GM23338 (cell line): Measurements from ENCODE around the gene SRPK2. TPM values are rescaled to one million over a fixed set of nuclear protein-coding genes. Genes with fewer than 3 reads are reported as not detected.

Experiments used
- ATAC-seq: fragments of 200-7000 bp; cut with Tn5 transposase; 3 replicates; pipeline ENCODE4 v1.9.1; 2020
- DNase-seq: peaks from one replicate; pipeline ENCODE4 v3.0.0-alpha.2; 2015; ENCODE audit warnings: low spot score
- H2AFZ ChIP-seq: fragments of 200-600 bp; sonication (generic); 2 replicates; pipeline ENCODE4 v1.8.0; 2016; ENCODE audit warnings: antibody characterized with exemption, mild to moderate bottlenecking, moderate library complexity
- H3F3A ChIP-seq: fragments of 200-600 bp; sonication (generic); replicated peaks from 2 replicates; pipeline ENCODE4 v1.8.0; 2017; ENCODE audit warnings: antibody characterized with exemption, mixed run types, low read depth
- H3K27ac ChIP-seq: fragments of 200-600 bp; sonication (generic); 2 replicates; pipeline ENCODE4 v1.6.1; 2016; ENCODE audit warnings: low read depth
- H3K27me3 ChIP-seq: fragments of 200-600 bp; sonication (generic); 2 replicates; pipeline ENCODE4 v1.8.0; 2016; ENCODE audit warnings: mild to moderate bottlenecking, mixed run types, moderate library complexity; ENCODE audit not compliant: insufficient read depth
- H3K36me3 ChIP-seq: fragments of 200-600 bp; sonication (generic); 2 replicates; pipeline ENCODE4 v1.8.0; 2016; ENCODE audit warnings: mild to moderate bottlenecking; ENCODE audit not compliant: insufficient read depth
- H3K4me1 ChIP-seq: fragments of 200-600 bp; sonication (generic); 2 replicates; pipeline ENCODE4 v1.8.0; 2016; ENCODE audit warnings: mild to moderate bottlenecking, moderate library complexity; ENCODE audit not compliant: insufficient read depth
- H3K4me2 ChIP-seq: fragments of 200-600 bp; sonication (generic); 2 replicates; pipeline ENCODE4 v1.7.1; 2017; ENCODE audit warnings: mixed run types
- H3K4me3 ChIP-seq: fragments of 200-600 bp; sonication (generic); 2 replicates; pipeline ENCODE4 v1.6.1; 2016; ENCODE audit warnings: mixed run types
- H3K79me2 ChIP-seq: fragments of 200-600 bp; sonication (generic); replicated peaks from 2 replicates; pipeline ENCODE4 v1.8.0; 2017; ENCODE audit warnings: mild to moderate bottlenecking; ENCODE audit not compliant: insufficient read depth
- H3K9me2 ChIP-seq: fragments of 200-600 bp; sonication (generic); 2 replicates; pipeline ENCODE4 v1.8.0; 2017; ENCODE audit not compliant: insufficient read depth
- H4K20me1 ChIP-seq: fragments of 200-600 bp; sonication (generic); replicated peaks from 2 replicates; pipeline ENCODE4 v1.8.0; 2017; ENCODE audit warnings: mild to moderate bottlenecking; ENCODE audit not compliant: insufficient read depth
- H3K27ac Mint-ChIP-seq: 2 replicates; pipeline ENCODE4 v1.8.0; 2020; ENCODE audit warnings: inconsistent platforms, mild to moderate bottlenecking, moderate library complexity, mixed read lengths
- H3K27me3 Mint-ChIP-seq: 3 replicates; pipeline ENCODE4 v1.8.0; 2022; ENCODE audit warnings: low read depth, mild to moderate bottlenecking, moderate library complexity, mixed read lengths, inconsistent platforms; ENCODE audit not compliant: insufficient read depth, poor library complexity
- H3K36me3 Mint-ChIP-seq: 3 replicates; pipeline ENCODE4 v1.8.0; 2021; ENCODE audit warnings: low read depth, mild to moderate bottlenecking, inconsistent platforms, moderate library complexity, mixed read lengths
- H3K4me1 Mint-ChIP-seq: 3 replicates; pipeline ENCODE4 v1.8.0; 2020; ENCODE audit warnings: mild to moderate bottlenecking, inconsistent platforms, mixed read lengths
- H3K4me3 Mint-ChIP-seq: 3 replicates; pipeline ENCODE4 v1.8.0; 2021; ENCODE audit warnings: moderate library complexity, mild to moderate bottlenecking, inconsistent platforms, mixed read lengths
- H3K9me3 Mint-ChIP-seq: 3 replicates; pipeline ENCODE4 v1.8.0; 2020; ENCODE audit warnings: moderate library complexity, mild to moderate bottlenecking, inconsistent platforms, mixed read lengths
- ETS1 ChIP-seq: IDR thresholded peaks from 2 replicates; pipeline ENCODE4 v1.6.1; 2016; ENCODE audit warnings: antibody characterized with exemption
- EZH2 ChIP-seq: fragments of 200-600 bp; sonication (generic); IDR thresholded peaks from one replicate; pipeline ENCODE4 v1.8.0; 2017; ENCODE audit warnings: antibody characterized with exemption, mild to moderate bottlenecking, low read depth; ENCODE audit not compliant: unreplicated experiment
- EZH2phosphoT487 ChIP-seq: fragments of 200-600 bp; sonication (generic); IDR thresholded peaks from one replicate; pipeline ENCODE4 v1.8.1; 2018; ENCODE audit warnings: antibody characterized with exemption; ENCODE audit not compliant: unreplicated experiment
- STAT1 ChIP-seq: IDR thresholded peaks from one replicate; pipeline ENCODE4 v1.6.1; 2016; ENCODE audit warnings: antibody characterized with exemption; ENCODE audit not compliant: unreplicated experiment
- polyA plus RNA-seq: library from polyadenylated mRNA; unstranded; fragments of >200 nt; fragmentation: Nextera tagmentation; extraction: Ambion mirVana; gene quantifications from 2 replicates; pipeline ENCODE4 v1.2.1, GENCODE V29; 2016
- small RNA-seq: library from RNA; depleted of rRNA; stranded (forward); fragments of <200 nt; gene quantifications from one replicate; pipeline ENCODE3, GENCODE V24; 2014; ENCODE audit warnings: low replicate concordance
- total RNA-seq: library from RNA; depleted of rRNA; stranded (reverse); fragments of >200 nt; shearing (Covaris generic); gene quantifications from 2 replicates; pipeline ENCODE4 v1.2.3, GENCODE V29; 2014; rRNA removed
- TF ChIP-seq, protein P1 (sequence below): fragments of 250-450 bp; sonication (Bioruptor Pico); IDR thresholded peaks from 2 replicates; pipeline ENCODE4 v1.5.0; 2020; ENCODE audit warnings: mild to moderate bottlenecking, moderate library complexity

SRPK2 gene
- total and polyA plus RNA-seq, 2 experiments from 2014 or later, result 66.3 to 91.5 TPM

GRCh38 chr7:105068886-105069285, 319.8 kb downstream of the SRPK2 start (continued):
- TF ChIP-seq ETS1 (no peak), STAT1 (no peak)

GRCh38 chr7:105067691-105068090, 321.0 kb downstream of the SRPK2 start:
- H3K27me3 Mint-ChIP-seq, result peaks cover 2% of the 10 kb centered on the region

More at GRCh38 chr7:105067691-105068090, 321.0 kb downstream of the SRPK2 start:
- DNase-seq (no peak), ATAC-seq (no peak)
- no peak for TF ChIP-seq EZH2phosphoT487
- TF ChIP-seq, protein P1, sequence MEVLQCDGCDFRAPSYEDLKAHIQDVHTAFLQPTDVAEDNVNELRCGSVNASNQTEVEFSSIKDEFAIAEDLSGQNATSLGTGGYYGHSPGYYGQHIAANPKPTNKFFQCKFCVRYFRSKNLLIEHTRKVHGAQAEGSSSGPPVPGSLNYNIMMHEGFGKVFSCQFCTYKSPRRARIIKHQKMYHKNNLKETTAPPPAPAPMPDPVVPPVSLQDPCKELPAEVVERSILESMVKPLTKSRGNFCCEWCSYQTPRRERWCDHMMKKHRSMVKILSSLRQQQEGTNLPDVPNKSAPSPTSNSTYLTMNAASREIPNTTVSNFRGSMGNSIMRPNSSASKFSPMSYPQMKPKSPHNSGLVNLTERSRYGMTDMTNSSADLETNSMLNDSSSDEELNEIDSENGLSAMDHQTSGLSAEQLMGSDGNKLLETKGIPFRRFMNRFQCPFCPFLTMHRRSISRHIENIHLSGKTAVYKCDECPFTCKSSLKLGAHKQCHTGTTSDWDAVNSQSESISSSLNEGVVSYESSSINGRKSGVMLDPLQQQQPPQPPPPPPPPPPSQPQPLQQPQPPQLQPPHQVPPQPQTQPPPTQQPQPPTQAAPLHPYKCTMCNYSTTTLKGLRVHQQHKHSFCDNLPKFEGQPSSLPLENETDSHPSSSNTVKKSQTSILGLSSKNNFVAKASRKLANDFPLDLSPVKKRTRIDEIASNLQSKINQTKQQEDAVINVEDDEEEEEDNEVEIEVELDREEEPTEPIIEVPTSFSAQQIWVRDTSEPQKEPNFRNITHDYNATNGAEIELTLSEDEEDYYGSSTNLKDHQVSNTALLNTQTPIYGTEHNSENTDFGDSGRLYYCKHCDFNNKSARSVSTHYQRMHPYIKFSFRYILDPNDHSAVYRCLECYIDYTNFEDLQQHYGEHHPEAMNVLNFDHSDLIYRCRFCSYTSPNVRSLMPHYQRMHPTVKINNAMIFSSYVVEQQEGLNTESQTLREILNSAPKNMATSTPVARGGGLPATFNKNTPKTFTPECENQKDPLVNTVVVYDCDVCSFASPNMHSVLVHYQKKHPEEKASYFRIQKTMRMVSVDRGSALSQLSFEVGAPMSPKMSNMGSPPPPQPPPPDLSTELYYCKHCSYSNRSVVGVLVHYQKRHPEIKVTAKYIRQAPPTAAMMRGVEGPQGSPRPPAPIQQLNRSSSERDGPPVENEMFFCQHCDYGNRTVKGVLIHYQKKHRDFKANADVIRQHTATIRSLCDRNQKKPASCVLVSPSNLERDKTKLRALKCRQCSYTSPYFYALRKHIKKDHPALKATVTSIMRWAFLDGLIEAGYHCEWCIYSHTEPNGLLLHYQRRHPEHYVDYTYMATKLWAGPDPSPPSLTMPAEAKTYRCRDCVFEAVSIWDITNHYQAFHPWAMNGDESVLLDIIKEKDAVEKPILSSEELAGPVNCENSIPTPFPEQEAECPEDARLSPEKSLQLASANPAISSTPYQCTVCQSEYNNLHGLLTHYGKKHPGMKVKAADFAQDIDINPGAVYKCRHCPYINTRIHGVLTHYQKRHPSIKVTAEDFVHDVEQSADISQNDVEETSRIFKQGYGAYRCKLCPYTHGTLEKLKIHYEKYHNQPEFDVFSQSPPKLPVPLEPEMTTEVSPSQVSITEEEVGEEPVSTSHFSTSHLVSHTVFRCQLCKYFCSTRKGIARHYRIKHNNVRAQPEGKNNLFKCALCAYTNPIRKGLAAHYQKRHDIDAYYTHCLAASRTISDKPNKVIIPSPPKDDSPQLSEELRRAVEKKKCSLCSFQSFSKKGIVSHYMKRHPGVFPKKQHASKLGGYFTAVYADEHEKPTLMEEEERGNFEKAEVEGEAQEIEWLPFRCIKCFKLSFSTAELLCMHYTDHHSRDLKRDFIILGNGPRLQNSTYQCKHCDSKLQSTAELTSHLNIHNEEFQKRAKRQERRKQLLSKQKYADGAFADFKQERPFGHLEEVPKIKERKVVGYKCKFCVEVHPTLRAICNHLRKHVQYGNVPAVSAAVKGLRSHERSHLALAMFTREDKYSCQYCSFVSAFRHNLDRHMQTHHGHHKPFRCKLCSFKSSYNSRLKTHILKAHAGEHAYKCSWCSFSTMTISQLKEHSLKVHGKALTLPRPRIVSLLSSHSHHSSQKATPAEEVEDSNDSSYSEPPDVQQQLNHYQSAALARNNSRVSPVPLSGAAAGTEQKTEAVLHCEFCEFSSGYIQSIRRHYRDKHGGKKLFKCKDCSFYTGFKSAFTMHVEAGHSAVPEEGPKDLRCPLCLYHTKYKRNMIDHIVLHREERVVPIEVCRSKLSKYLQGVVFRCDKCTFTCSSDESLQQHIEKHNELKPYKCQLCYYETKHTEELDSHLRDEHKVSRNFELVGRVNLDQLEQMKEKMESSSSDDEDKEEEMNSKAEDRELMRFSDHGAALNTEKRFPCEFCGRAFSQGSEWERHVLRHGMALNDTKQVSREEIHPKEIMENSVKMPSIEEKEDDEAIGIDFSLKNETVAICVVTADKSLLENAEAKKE (CRISPR knock-in tag), result no peak
- TF ChIP-seq STAT1, result no peak
- no peak for TF ChIP-seq EZH2
- no peak overlapping the region for H3K27ac ChIP-seq
- no peak overlapping the region for H3K27ac Mint-ChIP-seq
- H3K36me3 Mint-ChIP-seq, result peaks cover 54% of the 10 kb centered on the region; the same call in 2 of the 3 replicates
- H3K36me3 ChIP-seq, result peaks cover 19% of the 10 kb centered on the region
- no peak overlapping the region for H3K4me2 ChIP-seq
- peaks cover 20% of the 10 kb centered on the region; the same call in 1 of the 2 replicates for H4K20me1 ChIP-seq
- no peak overlapping the region for H2AFZ ChIP-seq
- H3K9me2 ChIP-seq, result no peaks in the 10 kb centered on the region
- H3K4me3 Mint-ChIP-seq, result no peak overlapping the region
- peaks cover 6% of the 10 kb centered on the region; the same call in 1 of the 3 replicates for H3K4me1 Mint-ChIP-seq
- H3F3A ChIP-seq, result no peaks in the 10 kb centered on the region
- no peaks in the 10 kb centered on the region for H3K4me1 ChIP-seq
- no peaks in the 10 kb centered on the region for H3K9me3 Mint-ChIP-seq
- H3K4me3 ChIP-seq, result no peak overlapping the region
- H3K27me3 ChIP-seq, result no peaks in the 10 kb centered on the region
- peaks cover 23% of the 10 kb centered on the region for H3K79me2 ChIP-seq

Small RNA genes lying within 50 kb of the gene (small RNA-seq; reads per million reads assigned to genes)
- not detected for gene AC005070.2
- not detected for gene RNU6-1322P

Other genes starting within 250 kb of the SRPK2 start
- gene PUS7, start 133.3 kb upstream of the SRPK2 start, total RNA-seq, result 54.3 and 62.2 TPM in 2 replicates
- gene PUS7, start 133.3 kb upstream of the SRPK2 start, polyA plus RNA-seq, result 25.9 and 34.8 TPM in 2 replicates
- 31.2 and 31.4 TPM in 2 replicates for gene RINT1, start 143.3 kb upstream of the SRPK2 start, total RNA-seq
- gene RINT1, start 143.3 kb upstream of the SRPK2 start, polyA plus RNA-seq, result 14.8 and 18.5 TPM in 2 replicates
- gene EFCAB10, start 192.6 kb upstream of the SRPK2 start, total RNA-seq, result 4.7 and 6.7 TPM in 2 replicates
- gene EFCAB10, start 192.6 kb upstream of the SRPK2 start, polyA plus RNA-seq, result 9.8 and 10.3 TPM in 2 replicates